Keratinocyte (primary cell): ENCODE measurements around the gene LUZP1. TPM values are rescaled to one million over a fixed set of nuclear protein-coding genes. Genes with fewer than 3 reads are reported as not detected.

ENCODE experiments used
- DNase-seq: peaks from one replicate; pipeline ENCODE4 v3.0.0-alpha.2; 2011; ENCODE audit warnings: low read depth, missing footprints, low spot score
- FAIRE-seq: peaks from 2 replicates; lab custom pipeline; 2011; peaks lifted over from hg19 to GRCh38; lab: Jason Lieb, UNC
- H2AFZ ChIP-seq: 2 replicates; pipeline ENCODE4 v1.6.0; 2012; ENCODE audit warnings: low read length, control low read depth, inconsistent platforms; ENCODE audit not compliant: control insufficient read depth
- H3K27ac ChIP-seq: 2 replicates; pipeline ENCODE4 v1.5.1; 2011; ENCODE audit warnings: low read length; ENCODE audit not compliant: control insufficient read depth, insufficient read depth
- H3K27me3 ChIP-seq: 3 replicates; pipeline ENCODE4 v1.6.0; 2011; ENCODE audit warnings: low read length; ENCODE audit not compliant: control insufficient read depth, insufficient read depth; ENCODE audit errors: extremely low read depth
- H3K36me3 ChIP-seq, 2 experiments: 2 replicates in 1 of 2; 3 replicates in 1 of 2; pipeline ENCODE4 v1.5.1; 2011; ENCODE audit warnings: low read length in 2 of 2, mild to moderate bottlenecking in 1 of 2; ENCODE audit not compliant: control insufficient read depth in 2 of 2, insufficient read depth in 2 of 2; ENCODE audit errors: extremely low read depth in 1 of 2
- H3K4me1 ChIP-seq: 3 replicates; pipeline ENCODE4 v1.5.1; 2011; ENCODE audit warnings: low read length; ENCODE audit not compliant: control insufficient read depth, insufficient read depth; ENCODE audit errors: extremely low read depth
- H3K4me2 ChIP-seq: 3 replicates; pipeline ENCODE4 v1.6.0; 2011; ENCODE audit warnings: low read depth, low read length; ENCODE audit not compliant: control insufficient read depth, insufficient read depth; ENCODE audit errors: extremely low read depth
- H3K4me3 ChIP-seq, 3 experiments: fragments of 200-600 bp in 1 of 3; sonication (generic) in 1 of 3; 2 replicates in 2 of 3; 3 replicates in 1 of 3; pipeline ENCODE4 v1.5.1; 2011 to 2016; ENCODE audit warnings: low read length in 3 of 3, mild to moderate bottlenecking in 3 of 3, control low read depth in 2 of 3, inconsistent platforms in 1 of 3, low read depth in 1 of 3, mixed read lengths in 1 of 3, mixed run types in 1 of 3, moderate library complexity in 1 of 3; ENCODE audit not compliant: control insufficient read depth in 2 of 3, insufficient read depth in 2 of 3; ENCODE audit errors: extremely low read depth in 1 of 3
- H3K79me2 ChIP-seq: 2 replicates; pipeline ENCODE4 v1.6.0; 2012; ENCODE audit warnings: low read length; ENCODE audit not compliant: control insufficient read depth, insufficient read depth
- H3K9ac ChIP-seq: 3 replicates; pipeline ENCODE4 v1.6.0; 2011; ENCODE audit warnings: low read length; ENCODE audit not compliant: control insufficient read depth, insufficient read depth; ENCODE audit errors: extremely low read depth
- H3K9me1 ChIP-seq: 3 replicates; pipeline ENCODE4 v1.6.0; 2011; ENCODE audit warnings: low read length; ENCODE audit not compliant: control insufficient read depth, insufficient read depth; ENCODE audit errors: extremely low read depth
- H3K9me3 ChIP-seq: 2 replicates; pipeline ENCODE4 v1.5.1; 2012; ENCODE audit warnings: low read depth, low read length; ENCODE audit not compliant: control insufficient read depth
- H4K20me1 ChIP-seq: 3 replicates; pipeline ENCODE4 v1.6.0; 2011; ENCODE audit warnings: low read length; ENCODE audit not compliant: control insufficient read depth, insufficient read depth; ENCODE audit errors: extremely low read depth
- EZH2 ChIP-seq: IDR thresholded peaks from one replicate; pipeline ENCODE4 v1.6.1; 2012; ENCODE audit warnings: inconsistent platforms, mild to moderate bottlenecking, low read length, moderate library complexity
- dilution Hi-C: fragments of 300-500 bp; cut with MboI; formaldehyde crosslinking; loops from one replicate; pipeline ENCODE4 v1.7.0; 2020; ENCODE audit warnings: low sequenced_read_pairs; ENCODE audit not compliant: extremely low pct_ligation_motif_present
- polyA plus RNA-seq, 5 experiments: library from polyadenylated mRNA; depleted of rRNA in 3 of 5; stranded (reverse) in 3 of 5; stranded (forward) in 1 of 5; unstranded in 1 of 5; fragments of >200 nt; gene quantifications; 1 replicate in 1 of 5; 2 replicates in 3 of 5; 3 replicates in 1 of 5; pipeline versions ENCODE4 v1.2.1 to v1.2.3, GENCODE V29; 2011 to 2012; ENCODE audit warnings: missing spikeins in 2 of 5, low read depth in 1 of 5, low replicate concordance in 1 of 5
- TF ChIP-seq, protein P1 (sequence below), 3 experiments: IDR thresholded peaks in 1 of 3; conservative IDR thresholded peaks in 1 of 3; optimal IDR thresholded peaks in 1 of 3; 2 replicates in 2 of 3; 3 replicates in 1 of 3; pipeline versions ENCODE3 to v1.5.1; 2011; ENCODE audit warnings: low read length in 3 of 3, mild to moderate bottlenecking in 3 of 3, moderate library complexity in 2 of 3, control low read depth in 1 of 3, inconsistent platforms in 1 of 3; ENCODE audit not compliant: insufficient read depth in 2 of 3; ENCODE audit errors: extremely low read depth in 1 of 3

LUZP1 gene
- polyA plus RNA-seq, 1 donor (not counting 4 experiments of a cell fraction or from before 2014, with no cell fraction given) = 52.5 TPM

DNA sequence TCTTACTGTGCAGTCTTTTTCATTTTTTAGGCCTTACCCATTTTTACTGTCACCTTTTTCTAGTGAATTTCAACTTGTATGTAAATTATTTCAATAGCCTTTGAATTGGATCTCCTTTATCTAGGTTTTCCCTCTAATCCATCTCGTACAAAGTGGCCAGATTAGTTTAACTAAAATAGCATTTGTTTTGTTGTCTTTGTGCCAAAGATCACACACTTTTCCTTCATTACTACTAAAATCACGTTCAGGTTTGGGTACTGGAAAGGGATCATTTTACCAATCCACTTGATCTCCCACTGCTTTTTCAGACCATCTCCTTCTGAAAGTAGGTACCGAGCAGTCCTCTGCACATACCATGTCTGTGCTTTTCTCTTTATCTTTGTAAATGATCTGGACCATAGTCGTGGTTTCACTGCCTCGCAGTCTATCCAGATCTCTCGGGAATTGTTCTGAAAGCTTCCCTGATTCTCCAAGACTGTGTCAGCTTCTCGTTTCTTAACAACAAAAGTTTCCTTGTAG, 129.3 kb downstream of the LUZP1 start:
- DNase-seq (no peak), FAIRE-seq (no peak)
- Histone ChIP-seq H3K4me1 (peaks cover 13% of the 10 kb centered on the region), H3K4me2 (no peak overlapping the region), H3K9ac (no peak overlapping the region), H3K27ac (no peak overlapping the region), H3K27me3 (no peaks in the 10 kb centered on the region), H2AFZ (no peak overlapping the region), H3K36me3 (peaks cover 0 to 2% of the 10 kb centered on the region in 2 experiments), H4K20me1 (no peaks in the 10 kb centered on the region), H3K9me3 (no peaks in the 10 kb centered on the region), H3K9me1 (no peaks in the 10 kb centered on the region), H3K4me3 (no peak overlapping the region), H3K79me2 (peaks cover 70% of the 10 kb centered on the region)
- no peak for TF ChIP-seq EZH2
- TF ChIP-seq, protein P1, sequence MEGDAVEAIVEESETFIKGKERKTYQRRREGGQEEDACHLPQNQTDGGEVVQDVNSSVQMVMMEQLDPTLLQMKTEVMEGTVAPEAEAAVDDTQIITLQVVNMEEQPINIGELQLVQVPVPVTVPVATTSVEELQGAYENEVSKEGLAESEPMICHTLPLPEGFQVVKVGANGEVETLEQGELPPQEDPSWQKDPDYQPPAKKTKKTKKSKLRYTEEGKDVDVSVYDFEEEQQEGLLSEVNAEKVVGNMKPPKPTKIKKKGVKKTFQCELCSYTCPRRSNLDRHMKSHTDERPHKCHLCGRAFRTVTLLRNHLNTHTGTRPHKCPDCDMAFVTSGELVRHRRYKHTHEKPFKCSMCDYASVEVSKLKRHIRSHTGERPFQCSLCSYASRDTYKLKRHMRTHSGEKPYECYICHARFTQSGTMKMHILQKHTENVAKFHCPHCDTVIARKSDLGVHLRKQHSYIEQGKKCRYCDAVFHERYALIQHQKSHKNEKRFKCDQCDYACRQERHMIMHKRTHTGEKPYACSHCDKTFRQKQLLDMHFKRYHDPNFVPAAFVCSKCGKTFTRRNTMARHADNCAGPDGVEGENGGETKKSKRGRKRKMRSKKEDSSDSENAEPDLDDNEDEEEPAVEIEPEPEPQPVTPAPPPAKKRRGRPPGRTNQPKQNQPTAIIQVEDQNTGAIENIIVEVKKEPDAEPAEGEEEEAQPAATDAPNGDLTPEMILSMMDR (optimal IDR thresholded peaks at IDR 0.05 in 1 of 3, IDR thresholded peaks at IDR 0.05 in 1 of 3, conservative IDR thresholded peaks at IDR 0.05 in 1 of 3; ENCODE audit: extremely low read depth in 1 of 3, insufficient read depth in 2 of 3, low read length in 3 of 3) = no peak
- dilution Hi-C loops = no loop called here

DNA sequence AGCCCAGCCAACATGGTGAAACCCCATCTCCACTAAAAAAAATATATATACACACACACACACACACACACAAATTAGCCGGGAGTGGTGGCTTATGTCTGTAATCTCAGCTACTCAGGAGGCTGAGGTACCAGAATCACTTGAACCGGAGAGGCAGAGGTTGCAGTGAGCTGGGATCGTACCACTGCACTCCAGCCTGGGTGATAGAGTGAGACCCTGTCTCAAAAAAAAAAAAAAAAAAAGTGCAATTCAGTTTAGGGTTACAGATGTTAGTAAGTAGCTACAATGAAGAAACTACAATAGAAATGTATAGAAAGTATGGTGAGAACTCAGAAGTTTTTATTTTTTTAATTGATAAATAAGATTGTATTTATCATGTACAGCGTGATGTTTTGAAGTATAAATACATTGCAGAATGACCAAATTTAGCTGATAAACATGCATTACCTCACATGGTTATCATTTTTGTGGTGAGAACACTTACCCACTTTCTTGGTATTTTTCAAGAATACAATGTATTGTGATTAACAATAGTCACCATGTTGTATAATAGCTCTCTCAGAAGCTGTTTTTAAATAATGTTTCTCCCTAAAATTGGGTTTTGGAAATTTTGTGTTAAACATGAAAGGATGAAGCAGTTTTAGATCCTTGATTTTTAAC, 131.4 kb downstream of the LUZP1 start:
- no peaks in the 10 kb centered on the region for H4K20me1 ChIP-seq
- no peak for FAIRE-seq

More for the DNA sequence above, 131.4 kb downstream of the LUZP1 start:
- Histone ChIP-seq H3K4me2 (no peak overlapping the region), H3K4me3 (no peak overlapping the region), H3K9me3 (no peaks in the 10 kb centered on the region), H3K4me1 (no peaks in the 10 kb centered on the region), H3K27ac (no peak overlapping the region), H3K79me2 (peaks cover 78% of the 10 kb centered on the region), H3K9ac (no peak overlapping the region), H3K36me3 (peaks cover 0 to 2% of the 10 kb centered on the region in 2 experiments), H3K9me1 (no peaks in the 10 kb centered on the region), H3K27me3 (no peaks in the 10 kb centered on the region), H2AFZ (no peak overlapping the region)
- DNase-seq = no peak
- dilution Hi-C loops = no loop called here
- no peak for TF ChIP-seq EZH2
- TF ChIP-seq, protein P1 (optimal IDR thresholded peaks at IDR 0.05 in 1 of 3, IDR thresholded peaks at IDR 0.05 in 1 of 3, conservative IDR thresholded peaks at IDR 0.05 in 1 of 3; ENCODE audit: extremely low read depth in 1 of 3, insufficient read depth in 2 of 3, low read length in 3 of 3) = no peak
